ENCODE results near the gene VOPP1.

VOPP1 gene

GRCh38 chr7:55553024-55553345 lies 19.3 kb downstream of the VOPP1 start:
- no peak for FAIRE-seq

DNA sequence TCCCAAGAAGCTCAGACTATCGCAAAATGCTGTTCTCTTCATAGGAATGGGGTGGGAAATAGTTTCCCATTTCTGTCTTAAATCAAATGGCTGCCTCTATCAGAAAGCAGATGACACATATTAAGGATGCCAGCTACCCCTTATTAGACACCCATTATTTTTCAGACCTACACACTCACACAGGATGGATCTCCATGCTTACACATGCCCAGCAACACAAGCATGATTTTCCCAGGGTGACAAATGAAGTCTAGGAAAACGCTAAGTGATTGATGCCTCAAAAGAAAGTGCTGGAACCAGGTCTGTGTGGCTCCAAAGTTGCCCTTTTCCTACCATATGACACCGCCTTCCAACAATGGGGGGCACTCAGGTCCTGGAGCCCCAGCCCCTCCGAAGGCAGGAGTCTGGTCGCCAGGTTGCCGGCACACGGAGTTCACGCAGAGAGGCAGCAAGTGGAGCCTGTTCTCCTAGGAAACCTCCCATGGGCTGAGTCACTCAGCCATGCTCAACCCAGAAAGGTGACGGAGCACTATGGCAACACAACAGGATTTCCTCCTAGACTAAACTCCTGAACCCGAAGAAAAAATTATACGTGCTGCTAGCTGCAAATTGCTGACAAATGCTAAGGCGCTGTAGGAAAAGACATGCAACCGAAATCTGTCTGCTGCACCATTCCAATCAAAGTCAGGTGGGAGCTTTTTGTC lies 19.8 kb downstream of the VOPP1 start:
- FAIRE-seq = no peak

- no peak for FAIRE-seq
These were observed 21.3 kb downstream of the VOPP1 start for GRCh38 chr7:55550841-55551537.

- no peak for FAIRE-seq
These were observed 22.2 kb downstream of the VOPP1 start for GRCh38 chr7:55550010-55550663.

GRCh38 chr7:55549457-55549856 lies 22.8 kb downstream of the VOPP1 start:
- FAIRE-seq = no peak

DNA sequence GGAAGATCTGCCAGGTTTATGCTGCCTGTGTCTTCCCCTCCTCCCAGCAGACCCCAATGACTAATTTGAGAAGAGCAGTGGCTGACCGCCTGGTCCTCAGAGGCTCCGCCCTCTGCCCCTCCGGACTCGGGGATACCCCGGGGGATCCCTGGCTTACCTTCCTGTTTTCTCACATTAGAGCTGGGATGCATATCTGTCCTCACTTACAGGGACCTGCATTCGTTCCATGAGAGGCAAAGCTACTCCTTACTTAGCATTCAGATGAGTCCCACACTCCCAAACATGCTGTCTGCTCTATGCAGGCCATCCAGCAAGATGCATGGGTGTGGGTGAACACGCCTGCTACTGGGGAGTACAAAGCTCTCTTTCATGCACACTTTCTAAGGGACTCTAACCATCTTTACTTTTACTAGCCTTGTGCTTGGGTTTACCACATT lies 24.0 kb downstream of the VOPP1 start:
- FAIRE-seq = no peak

GRCh38 chr7:55546814-55547213 lies 25.5 kb downstream of the VOPP1 start:
- no peak for FAIRE-seq

GRCh38 chr7:55545496-55545895 lies 26.8 kb downstream of the VOPP1 start:
- FAIRE-seq = no peak

- FAIRE-seq = no peak
These were observed 32.0 kb downstream of the VOPP1 start for GRCh38 chr7:55540226-55540858.

DNA sequence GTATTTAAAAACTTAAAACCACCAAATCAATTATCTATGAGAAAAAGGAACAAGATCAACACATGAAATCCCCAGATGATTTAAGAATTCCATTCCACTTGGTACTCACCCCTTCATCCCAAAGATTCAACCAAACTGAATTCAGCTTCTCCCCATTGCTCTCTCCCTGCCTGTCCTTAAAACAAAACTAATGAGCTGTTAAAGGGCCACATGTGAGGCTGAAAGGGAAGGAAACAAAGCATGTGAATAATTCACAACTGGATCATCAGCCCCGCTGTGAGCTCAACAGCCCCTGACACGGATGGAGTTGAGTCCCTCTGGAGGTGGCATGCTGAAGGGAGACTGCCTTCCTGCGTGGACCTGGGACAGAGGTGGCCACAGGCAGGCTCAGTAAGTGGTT lies 32.9 kb downstream of the VOPP1 start:
- FAIRE-seq = no peak

GRCh38 chr7:55538538-55538937 lies 33.8 kb downstream of the VOPP1 start:
- FAIRE-seq = no peak

- no peak for FAIRE-seq
These were observed 34.8 kb downstream of the VOPP1 start for GRCh38 chr7:55537458-55537990.

- FAIRE-seq = no peak
These were observed 35.5 kb downstream of the VOPP1 start for GRCh38 chr7:55536619-55537457.

GRCh38 chr7:55535617-55536016 lies 36.7 kb downstream of the VOPP1 start:
- no peak for FAIRE-seq

- no peak for FAIRE-seq
These were observed 37.2 kb downstream of the VOPP1 start for GRCh38 chr7:55534916-55535590.

- no peak for FAIRE-seq
These were observed 37.9 kb downstream of the VOPP1 start for GRCh38 chr7:55534262-55534915.

- no peak for FAIRE-seq
These were observed 38.6 kb downstream of the VOPP1 start for GRCh38 chr7:55533729-55534080.

GRCh38 chr7:55533050-55533728 lies 39.1 kb downstream of the VOPP1 start:
- no peak for FAIRE-seq

DNA sequence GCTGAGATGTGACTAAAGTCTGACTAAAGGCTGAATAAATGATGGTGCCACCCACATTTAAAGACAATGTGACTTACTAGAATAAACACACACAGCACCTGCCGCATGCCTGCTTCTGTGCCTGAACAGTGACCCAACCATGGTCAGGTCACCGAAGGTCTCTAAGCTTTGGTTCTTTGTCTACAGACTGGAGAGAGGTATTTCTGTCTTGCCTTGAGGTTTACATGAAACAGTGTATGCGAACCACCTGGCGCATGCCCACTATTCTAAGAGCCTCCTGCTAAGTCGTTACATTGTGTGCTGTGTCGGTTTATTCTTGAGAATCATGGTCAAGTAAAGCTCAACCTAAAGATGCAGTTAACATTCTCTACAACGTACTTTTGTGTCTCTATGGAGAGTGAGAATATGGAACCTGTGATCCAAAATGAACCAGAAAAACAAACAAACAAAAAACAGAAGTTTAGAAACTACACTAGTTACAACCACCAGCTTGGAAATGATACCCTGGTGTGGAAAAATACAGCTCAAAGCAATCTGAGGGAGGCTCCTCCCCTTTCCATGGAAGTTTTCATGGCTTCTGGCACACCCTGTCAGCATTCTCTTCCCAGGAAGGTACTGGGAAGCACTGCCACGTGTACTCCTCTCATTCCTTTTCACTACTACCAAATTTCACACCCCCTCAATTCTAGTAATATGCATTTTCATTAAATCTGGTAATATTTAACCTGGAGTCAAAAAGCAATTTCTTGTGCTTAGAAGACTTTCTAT lies 40.0 kb downstream of the VOPP1 start:
- FAIRE-seq = no peak

DNA sequence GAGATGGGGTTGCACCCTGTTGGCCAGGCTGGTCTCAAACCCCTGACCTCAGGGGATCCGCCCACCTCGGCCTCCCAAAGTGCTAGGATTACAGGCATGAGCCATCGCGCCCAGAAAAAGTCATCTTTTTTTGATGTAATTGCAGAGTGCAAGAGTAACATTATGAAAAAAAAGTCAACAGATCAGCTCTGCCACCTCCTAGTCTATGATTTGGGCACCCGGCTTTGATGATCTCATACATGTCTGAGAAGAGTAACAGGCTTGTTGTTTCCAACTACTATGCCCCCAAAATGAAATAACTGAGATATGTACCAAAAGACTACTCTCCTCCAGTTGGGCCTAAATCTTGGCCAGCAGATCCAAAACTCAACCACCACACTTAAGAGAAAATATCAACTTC lies 40.8 kb downstream of the VOPP1 start:
- no peak for FAIRE-seq
